Stomach smooth muscle (tissue), 2 donors: ENCODE results near the gene MFAP2.
"Not testable (repeated sequence)": the region's sequence is repeated elsewhere in the genome, so short reads cannot be mapped to it uniquely, and the experiment has no call there.

Experiments
- H3K27ac ChIP-seq: one replicate; pipeline ENCODE4 v1.7.0; 2013; ENCODE audit warnings: mild to moderate bottlenecking, low read length, inconsistent platforms
- H3K27me3 ChIP-seq, 2 donors: one replicate each; pipeline ENCODE4 v1.7.0; 2013; ENCODE audit warnings: low read length in 2 of 2; ENCODE audit not compliant: insufficient read depth in 2 of 2, control insufficient read depth in 1 of 2
- H3K36me3 ChIP-seq, 2 donors: one replicate each; pipeline ENCODE4 v1.7.0; 2013; ENCODE audit warnings: low read length in 2 of 2; ENCODE audit not compliant: control insufficient read depth in 2 of 2, insufficient read depth in 2 of 2
- H3K4me1 ChIP-seq: one replicate; pipeline ENCODE4 v1.7.0; 2013; ENCODE audit warnings: low read length; ENCODE audit not compliant: control insufficient read depth, insufficient read depth
- H3K4me3 ChIP-seq, 2 donors: one replicate each; pipeline ENCODE4 v1.7.0; 2013; ENCODE audit warnings: low read length in 2 of 2
- H3K9ac ChIP-seq, 2 donors: one replicate each; pipeline ENCODE4 v1.7.0; 2013; ENCODE audit warnings: low read length in 2 of 2, mild to moderate bottlenecking in 1 of 2
- H3K9me3 ChIP-seq, 2 donors: one replicate each; pipeline ENCODE4 v1.7.0; 2013; ENCODE audit warnings: low read length in 2 of 2; ENCODE audit not compliant: control insufficient read depth in 2 of 2
- donor health status: healthy.
- donor health status: Pancreatic carcinoma.

MFAP2 gene

DNA sequence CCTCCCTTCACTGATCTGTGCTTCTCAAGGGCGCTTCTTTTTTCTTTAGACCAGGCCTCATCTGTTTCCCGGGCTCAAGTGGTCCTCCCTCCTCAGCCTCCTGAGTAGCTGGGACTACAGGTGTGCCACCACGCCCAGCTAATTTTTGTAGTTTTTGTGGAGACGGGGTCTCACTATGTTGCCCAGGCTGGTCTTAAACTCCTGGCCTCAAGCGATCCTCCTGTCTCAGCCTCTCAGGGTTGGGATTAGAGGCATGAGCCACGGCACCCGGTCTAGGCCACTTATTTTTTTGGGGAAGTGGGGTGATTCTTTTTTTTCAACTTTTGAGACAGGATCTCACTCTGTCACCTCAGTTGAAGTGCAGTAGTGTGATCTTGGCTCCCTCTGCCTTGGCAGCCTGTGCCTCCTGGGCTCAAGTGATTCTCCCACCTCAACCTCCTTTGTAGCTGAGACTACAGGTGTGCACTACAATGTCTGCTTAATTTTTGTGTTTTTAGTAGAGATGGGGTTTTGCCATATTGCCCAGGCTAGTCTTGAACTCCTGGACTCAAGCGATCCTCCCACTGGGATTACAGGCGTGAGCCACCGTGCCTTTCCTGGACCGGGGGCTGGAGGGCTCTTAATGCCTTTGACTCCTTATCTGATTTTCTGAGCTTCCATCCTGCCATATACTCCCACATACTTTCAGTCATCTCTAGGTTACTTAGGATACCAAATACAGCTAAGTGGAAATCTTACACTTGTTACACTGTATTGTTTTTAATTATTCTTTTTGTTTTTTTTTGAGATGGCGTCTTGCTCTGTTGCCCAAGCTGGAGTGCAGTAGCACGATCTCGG, 18.9 kb downstream of the MFAP2 start:
- no peak overlapping the region for H3K27ac ChIP-seq
- H3K9ac ChIP-seq, result peak overlapping the region; percentile 21 to 59
- H3K36me3 ChIP-seq, result peaks cover 5 to 18% of the 10 kb centered on the region in 2 donors
- H3K4me3 ChIP-seq, result peak overlapping the region; percentile 27 to 69
- H3K9me3 ChIP-seq, result no peaks in the 10 kb centered on the region
- no peaks in the 10 kb centered on the region for H3K27me3 ChIP-seq
- H3K4me1 ChIP-seq, result peaks cover 4% of the 10 kb centered on the region

DNA sequence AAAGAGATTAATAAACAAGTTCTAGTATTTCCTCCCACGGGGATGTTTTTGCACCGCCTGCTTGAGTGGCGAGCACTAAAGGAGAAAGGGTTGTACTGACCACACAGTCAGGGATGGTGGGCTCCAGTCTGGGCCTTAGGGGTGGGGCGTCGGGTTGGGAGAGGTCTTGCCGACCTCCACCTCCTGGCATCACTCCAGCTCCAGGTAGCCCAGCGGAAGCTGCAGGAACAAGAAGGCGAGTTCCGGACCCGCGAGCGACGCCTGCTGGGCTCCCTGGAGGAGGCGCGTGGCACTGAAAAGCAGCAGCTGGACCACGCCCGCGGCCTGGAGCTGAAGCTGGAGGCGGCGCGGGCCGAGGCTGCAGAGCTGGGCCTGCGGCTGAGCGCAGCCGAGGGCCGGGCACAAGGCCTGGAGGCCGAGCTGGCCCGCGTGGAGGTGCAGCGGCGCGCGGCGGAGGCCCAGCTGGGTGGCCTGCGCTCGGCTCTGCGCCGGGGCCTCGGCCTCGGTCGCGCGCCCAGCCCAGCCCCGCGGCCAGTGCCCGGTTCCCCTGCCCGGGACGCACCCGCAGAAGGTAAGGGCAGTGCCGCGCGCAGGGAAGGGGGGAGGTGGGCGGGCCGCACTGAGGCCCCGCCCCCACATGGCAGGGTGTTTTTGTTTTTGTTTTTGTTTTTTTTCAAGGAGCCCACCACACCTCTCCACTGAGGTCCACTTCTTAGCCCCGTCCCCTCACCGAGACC, 19.7 kb downstream of the MFAP2 start:
- no peak overlapping the region for H3K27ac ChIP-seq
- no peaks in the 10 kb centered on the region for H3K27me3 ChIP-seq
- H3K4me3 ChIP-seq, result peak overlapping the region; percentile 27 to 69
- peak overlapping the region in 1 of 2 donors; percentile 59 for H3K9ac ChIP-seq
- H3K36me3 ChIP-seq, result peaks cover under 1 to 17% of the 10 kb centered on the region in 2 donors
- H3K9me3 ChIP-seq, result no peaks in the 10 kb centered on the region
- no peaks in the 10 kb centered on the region for H3K4me1 ChIP-seq

DNA sequence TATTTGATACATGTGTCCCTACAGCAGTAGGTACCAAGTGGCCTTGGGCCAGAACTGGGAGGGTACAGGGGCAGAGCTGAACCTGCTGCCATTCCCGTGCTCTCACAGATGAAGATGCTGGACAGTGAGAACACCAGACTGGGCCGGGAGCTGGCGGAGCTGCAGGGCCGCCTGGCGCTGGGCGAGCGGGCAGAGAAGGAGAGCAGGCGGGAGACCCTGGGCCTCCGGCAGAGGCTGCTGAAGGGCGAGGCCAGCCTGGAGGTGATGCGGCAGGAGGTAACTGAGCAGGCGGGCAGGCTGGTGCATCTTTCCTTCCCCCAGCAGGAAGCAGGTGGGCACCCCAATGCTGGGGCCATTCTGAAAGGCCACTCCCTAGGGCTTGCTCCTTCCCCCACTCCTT, 21.9 kb downstream of the MFAP2 start:
- H3K27ac ChIP-seq, result no peak overlapping the region
- no peaks in the 10 kb centered on the region for H3K4me1 ChIP-seq
- H3K36me3 ChIP-seq, result peaks cover 8 to 18% of the 10 kb centered on the region in 2 donors
- H3K9ac ChIP-seq, result no peak overlapping the region
- no peaks in the 10 kb centered on the region for H3K27me3 ChIP-seq
- no peaks in the 10 kb centered on the region for H3K9me3 ChIP-seq
- H3K4me3 ChIP-seq, result no peak overlapping the region

DNA sequence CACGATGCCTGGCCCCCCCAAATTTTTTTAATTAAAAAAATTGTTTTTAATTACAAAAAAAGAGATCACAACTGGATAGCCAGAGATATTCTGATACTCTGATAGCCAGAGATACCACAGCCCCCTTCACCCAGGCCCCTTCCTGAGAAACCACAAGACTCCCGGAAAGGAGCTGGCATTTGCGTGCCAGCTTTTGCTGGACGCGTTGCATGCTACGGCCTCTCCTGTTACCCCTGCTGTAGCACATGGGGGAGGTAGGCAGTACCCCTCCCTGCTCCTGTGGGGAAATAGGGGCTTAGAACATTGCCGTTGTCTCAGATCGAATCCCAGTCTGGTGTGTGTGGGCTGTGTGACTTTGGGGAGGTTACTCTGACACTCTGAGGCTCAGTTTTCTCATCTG, 22.7 kb downstream of the MFAP2 start:
- no peak overlapping the region for H3K4me3 ChIP-seq
- H3K27me3 ChIP-seq, result no peaks in the 10 kb centered on the region
- H3K9ac ChIP-seq, result no peak overlapping the region
- no peaks in the 10 kb centered on the region for H3K9me3 ChIP-seq
- no peaks in the 10 kb centered on the region for H3K4me1 ChIP-seq
- H3K27ac ChIP-seq, result no peak overlapping the region
- H3K36me3 ChIP-seq, result peaks cover 8 to 18% of the 10 kb centered on the region in 2 donors

DNA sequence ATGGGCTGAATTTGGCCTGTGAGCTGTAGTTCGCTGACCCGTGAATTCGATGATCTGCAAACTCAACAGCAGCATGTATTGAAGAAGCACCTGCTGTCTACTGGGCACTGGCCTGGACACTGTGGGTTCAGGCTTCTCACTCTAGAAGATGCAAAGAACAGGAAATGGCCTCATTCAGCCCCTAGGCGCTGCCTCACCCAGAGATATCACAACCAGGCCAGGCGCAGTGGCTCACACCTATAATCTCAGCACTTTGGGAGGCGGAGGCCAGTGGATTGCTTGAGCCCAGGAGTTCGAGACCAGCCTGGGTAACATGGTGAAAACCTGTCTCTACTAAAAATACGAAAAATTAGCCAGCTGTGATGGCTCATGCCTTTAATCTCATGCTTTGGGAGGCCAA, 23.6 kb downstream of the MFAP2 start:
- Histone ChIP-seq H3K27me3 (no peaks in the 10 kb centered on the region), H3K4me1 (no peaks in the 10 kb centered on the region), H3K36me3 (peaks cover 8 to 18% of the 10 kb centered on the region in 2 donors), H3K27ac (no peak overlapping the region), H3K9ac (no peak overlapping the region), H3K9me3 (no peaks in the 10 kb centered on the region), H3K4me3 (no peak overlapping the region)

DNA sequence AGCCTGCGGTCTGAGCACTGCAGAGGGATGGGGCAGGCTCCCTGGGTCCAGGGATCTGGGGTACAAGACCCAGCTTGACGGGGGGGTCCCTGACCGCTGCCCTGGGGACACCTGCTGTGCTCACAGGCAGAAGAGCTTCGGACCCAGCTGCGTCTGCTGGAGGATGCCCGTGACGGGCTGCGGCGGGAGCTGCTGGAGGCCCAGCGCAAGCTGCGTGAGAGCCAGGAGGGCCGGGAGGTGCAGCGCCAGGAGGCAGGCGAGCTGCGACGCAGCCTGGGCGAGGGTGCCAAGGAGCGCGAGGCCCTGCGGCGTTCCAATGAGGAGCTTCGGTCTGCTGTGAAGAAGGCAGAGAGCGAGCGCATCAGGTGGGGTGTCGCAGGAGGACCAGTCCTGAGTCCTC, 25.2 kb downstream of the MFAP2 start:
- no peaks in the 10 kb centered on the region for H3K4me1 ChIP-seq
- H3K27me3 ChIP-seq, result no peaks in the 10 kb centered on the region
- H3K36me3 ChIP-seq, result peaks cover 8 to 18% of the 10 kb centered on the region in 2 donors
- no peaks in the 10 kb centered on the region for H3K9me3 ChIP-seq
- H3K27ac ChIP-seq, result no peak overlapping the region
- no peak overlapping the region for H3K4me3 ChIP-seq
- H3K9ac ChIP-seq, result no peak overlapping the region

DNA sequence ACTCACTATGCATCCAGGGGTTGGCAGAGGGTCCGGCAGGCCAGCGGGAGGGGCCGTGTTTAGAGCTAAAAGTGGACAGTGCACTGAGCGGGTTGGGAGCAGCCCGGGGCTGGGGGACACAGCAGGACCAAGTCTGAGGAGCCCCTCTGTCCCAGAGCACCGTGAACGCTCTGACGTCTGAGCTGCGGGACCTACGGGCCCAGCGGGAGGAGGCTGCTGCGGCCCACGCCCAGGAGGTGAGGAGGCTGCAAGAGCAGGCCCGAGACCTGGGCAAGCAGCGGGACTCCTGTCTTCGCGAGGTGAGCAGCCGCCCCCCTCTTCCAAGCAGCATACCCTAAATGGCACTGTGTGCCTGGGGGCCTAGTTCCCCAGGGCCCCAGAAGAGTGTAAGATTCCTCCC, 25.8 kb downstream of the MFAP2 start:
- Histone ChIP-seq H3K27ac (no peak overlapping the region), H3K27me3 (no peaks in the 10 kb centered on the region), H3K9ac (no peak overlapping the region), H3K4me3 (no peak overlapping the region), H3K36me3 (peaks cover 8 to 18% of the 10 kb centered on the region in 2 donors), H3K9me3 (no peaks in the 10 kb centered on the region), H3K4me1 (no peaks in the 10 kb centered on the region)

DNA sequence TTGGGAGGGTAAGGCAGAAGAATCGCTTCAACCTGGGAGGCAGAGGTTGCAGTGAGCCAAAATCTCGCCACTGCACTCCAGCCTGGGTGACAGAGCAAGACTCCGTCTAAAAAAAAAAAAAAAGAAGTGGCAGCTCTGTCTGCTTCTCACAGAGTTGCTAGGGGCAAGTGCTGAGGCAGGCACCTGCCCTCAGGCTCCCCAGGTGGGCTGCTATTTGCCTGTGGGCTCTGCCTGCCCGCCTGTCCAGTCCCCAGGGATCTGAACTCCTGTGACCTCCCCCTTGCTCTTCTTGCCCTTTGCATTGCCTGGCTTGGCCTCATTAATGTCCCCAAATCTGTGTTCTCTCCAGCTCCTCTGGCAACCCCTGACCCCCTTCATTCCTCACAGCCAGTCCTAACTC, 28.0 kb downstream of the MFAP2 start:
- not testable (repeated sequence) for H3K27me3 ChIP-seq, H3K27ac ChIP-seq, H3K4me3 ChIP-seq, H3K4me1 ChIP-seq, H3K9me3 ChIP-seq, H3K9ac ChIP-seq
- H3K36me3 ChIP-seq, result peaks cover 8 to 18% of the 10 kb centered on the region in 2 donors

DNA sequence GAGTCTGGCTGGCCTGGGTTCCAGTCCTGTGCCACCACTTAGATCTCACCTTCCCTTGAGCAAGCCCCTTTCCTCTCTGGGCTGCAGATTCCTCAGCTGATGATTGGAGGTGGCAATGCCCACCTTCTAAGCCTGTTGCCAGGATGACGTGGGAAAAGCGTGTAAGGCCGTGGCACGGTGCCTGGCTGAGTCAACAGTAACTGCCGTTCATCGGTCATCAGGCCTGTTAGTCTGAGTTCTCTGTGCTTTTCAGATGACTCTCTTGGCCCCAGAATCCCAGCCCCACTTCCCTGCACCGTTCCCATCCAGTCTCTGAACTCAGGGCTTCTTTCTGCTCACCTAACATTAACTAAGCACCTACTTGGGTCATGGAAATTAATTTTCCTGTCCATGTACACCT, 31.4 kb downstream of the MFAP2 start:
- H3K9me3 ChIP-seq, H3K27me3 ChIP-seq, H3K27ac ChIP-seq, H3K4me3 ChIP-seq, H3K9ac ChIP-seq, H3K4me1 ChIP-seq: not testable (repeated sequence)
- H3K36me3 ChIP-seq, result peaks cover 0 to 15% of the 10 kb centered on the region in 2 donors

DNA sequence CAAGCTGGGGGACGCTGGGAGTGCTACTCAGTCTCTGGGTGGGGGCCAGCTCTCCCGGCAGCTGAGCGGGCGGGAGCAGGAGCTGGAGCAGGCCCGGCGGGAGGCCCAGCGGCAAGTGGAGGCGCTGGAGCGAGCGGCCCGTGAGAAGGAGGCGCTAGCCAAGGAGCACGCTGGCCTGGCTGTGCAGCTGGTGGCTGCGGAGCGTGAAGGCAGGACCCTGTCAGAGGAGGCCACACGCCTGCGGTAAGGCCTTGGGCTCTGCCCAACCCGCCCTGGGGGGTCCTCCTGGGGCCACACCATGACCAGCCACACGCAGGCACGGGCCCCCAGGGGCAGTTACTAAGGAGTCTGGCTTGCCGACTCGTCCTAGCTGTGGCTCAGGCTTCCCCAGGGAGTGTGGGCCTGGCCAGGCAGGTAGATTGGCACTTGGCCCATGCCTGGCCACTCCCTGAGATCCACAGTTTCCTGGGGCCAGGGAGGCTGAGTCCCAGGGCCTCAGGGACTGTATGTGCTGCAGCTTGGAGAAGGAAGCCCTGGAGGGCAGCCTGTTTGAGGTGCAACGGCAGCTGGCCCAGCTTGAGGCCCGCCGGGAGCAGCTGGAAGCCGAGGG, 32.0 kb downstream of the MFAP2 start:
- H3K9ac ChIP-seq, H3K9me3 ChIP-seq, H3K27me3 ChIP-seq, H3K4me3 ChIP-seq, H3K4me1 ChIP-seq, H3K27ac ChIP-seq: not testable (repeated sequence)
- H3K36me3 ChIP-seq, result peaks cover 0 to 20% of the 10 kb centered on the region in 2 donors
